Stomach (tissue), 9 donors: ENCODE measurements around the gene BLVRA. TPM values are rescaled to one million over a fixed set of nuclear protein-coding genes. Genes with fewer than 3 reads are reported as not detected.

Source experiments
- DNase-seq, 2 donors: peaks; one replicate each; pipeline versions ENCODE4 v3.0.0 to v3.0.0-alpha.2; 2013 to 2019
- H3K27ac ChIP-seq, 5 donors: fragments of 200-600 bp in 4 of 5; sonication (generic) in 4 of 5; one replicate each; pipeline ENCODE4 v1.5.1; 2013 to 2019; ENCODE audit warnings: mild to moderate bottlenecking in 1 of 5, moderate library complexity in 1 of 5
- H3K27me3 ChIP-seq, 3 donors: fragments of 200-600 bp; sonication (generic); one replicate each; pipeline ENCODE4 v1.5.1; 2017 to 2019; ENCODE audit warnings: mixed run types in 1 of 3
- H3K36me3 ChIP-seq, 4 donors: fragments of 200-600 bp; sonication (generic); 1 replicate in 3 of 4; 2 replicates in 1 of 4; pipeline ENCODE4 v1.5.1; 2016 to 2019
- H3K4me1 ChIP-seq, 4 donors: fragments of 200-600 bp; sonication (generic); one replicate each; pipeline ENCODE4 v1.5.1; 2016 to 2019
- H3K4me3 ChIP-seq, 4 donors: fragments of 200-600 bp; sonication (generic) in 3 of 4; one replicate each; pipeline ENCODE4 v1.5.1; 2016 to 2019; ENCODE audit warnings: mild to moderate bottlenecking in 1 of 4
- H3K9me3 ChIP-seq, 4 donors: fragments of 200-600 bp; sonication (generic); one replicate each; pipeline ENCODE4 v1.5.1; 2016 to 2019
- CTCF ChIP-seq, 7 experiments: fragments of 450-650 bp in 4 of 7; fragments of 200-600 bp in 3 of 7; sonication (generic) in 3 of 7; IDR thresholded peaks; one replicate each; pipeline ENCODE4 v1.5.1; 2016 to 2019; ENCODE audit warnings: antibody characterized with exemption in 7 of 7, control low read depth in 2 of 7, mild to moderate bottlenecking in 1 of 7
- EP300 ChIP-seq: sonication (generic); formaldehyde crosslinking; IDR thresholded peaks from one replicate; pipeline ENCODE4 v1.6.1; 2017; ENCODE audit warnings: antibody characterized with exemption
- POLR2A ChIP-seq, 4 donors: fragments of 450-650 bp; IDR thresholded peaks; one replicate each; pipeline ENCODE4 v1.6.1; 2016; ENCODE audit warnings: antibody characterized with exemption in 4 of 4, control low read depth in 2 of 4, mild to moderate bottlenecking in 1 of 4, moderate library complexity in 1 of 4
- POLR2AphosphoS5 ChIP-seq, 3 donors: sonication (generic); formaldehyde crosslinking; IDR thresholded peaks; one replicate each; pipeline ENCODE4 v1.6.1; 2016; ENCODE audit warnings: antibody characterized with exemption in 3 of 3
- WGBS, 5 donors: extraction: QIAGEN DNeasy Blood & Tissue Kit in 3 of 5; methylation state at CpG; one replicate each; pipeline versions ENCODE4 v1.1.5 to v1.1.7; 2013 to 2018; 5-methylcytosine and 5-hydroxymethylcytosine counted together
- intact Hi-C: fragments of 100-400 bp; cut with DNase I; formaldehyde crosslinking; loops from one replicate; pipeline ENCODE4 v1.15.1; 2023; ENCODE audit warnings: low total_unique reads
- polyA plus RNA-seq, 3 donors: library from polyadenylated mRNA; stranded (reverse); fragments of 200-250 nt; gene quantifications; one replicate each; pipeline ENCODE4 v1.2.3, GENCODE V29; 2013
- total RNA-seq, 5 donors: library from RNA; depleted of rRNA; stranded (reverse); fragments of >200 nt; gene quantifications; one replicate each; pipeline versions ENCODE4 v1.1.0 to v1.2.3, GENCODE V29; 2014 to 2016
- donor health status: healthy with polysubstance abuse.
- donor health status: Bipolar disorder and iron deficiency.
- donor health status: healthy.

Gene BLVRA
- total and polyA plus RNA-seq, 8 donors: 15.2 to 67.1 (median 46.4) TPM

- Histone ChIP-seq H3K4me1 (peaks cover 0 to 4% (median under 1%) of the 10 kb centered on the region in 4 donors), H3K27ac (no peak overlapping the region), H3K36me3 (no peaks in the 10 kb centered on the region), H3K27me3 (no peaks in the 10 kb centered on the region), H3K9me3 (no peaks in the 10 kb centered on the region), H3K4me3 (no peak overlapping the region)
- intact Hi-C loops: no loop called here
- DNase-seq: no peak
- TF ChIP-seq EP300 (no peak), POLR2A (IDR thresholded peaks at IDR 0.05) (no peak), POLR2AphosphoS5 (IDR thresholded peaks at IDR 0.05) (no peak), CTCF (IDR thresholded peaks at IDR 0.05) (no peak)
- WGBS, 5 donors: 89 to 95% (median 92%) methylated on average over 1 of the region's 1 CpG
These were observed 23.1 kb upstream of the BLVRA start for GRCh38 chr7:43735403-43735801.

- Histone ChIP-seq H3K4me3 (no peak overlapping the region), H3K4me1 (peaks cover 0 to 4% (median 0%) of the 10 kb centered on the region in 4 donors), H3K36me3 (no peaks in the 10 kb centered on the region), H3K9me3 (no peaks in the 10 kb centered on the region), H3K27ac (no peak overlapping the region), H3K27me3 (no peaks in the 10 kb centered on the region)
- WGBS, 5 donors: 37 to 68% (median 46%) methylated on average over 2 of the region's 2 CpGs
- intact Hi-C loops: no loop called here
- TF ChIP-seq EP300: no peak
- no peak for TF ChIP-seq CTCF (IDR thresholded peaks at IDR 0.05)
- TF ChIP-seq POLR2AphosphoS5 (IDR thresholded peaks at IDR 0.05): no peak
- TF ChIP-seq POLR2A (IDR thresholded peaks at IDR 0.05): no peak
- DNase-seq: no peak
These were observed 22.5 kb upstream of the BLVRA start for GRCh38 chr7:43735802-43736603.

- Histone ChIP-seq H3K4me3 (no peak overlapping the region), H3K9me3 (no peaks in the 10 kb centered on the region), H3K4me1 (peaks cover 0 to 4% (median 0%) of the 10 kb centered on the region in 4 donors), H3K27ac (no peak overlapping the region), H3K36me3 (no peaks in the 10 kb centered on the region), H3K27me3 (no peaks in the 10 kb centered on the region)
- 93 to 100% (median 95%) methylated on average over 2 to 6 of the region's 6 CpGs for WGBS, 5 donors
- TF ChIP-seq POLR2AphosphoS5 (IDR thresholded peaks at IDR 0.05) (no peak), POLR2A (IDR thresholded peaks at IDR 0.05) (no peak), CTCF (IDR thresholded peaks at IDR 0.05) (no peak), EP300 (no peak)
- no peak for DNase-seq
- intact Hi-C loops: no loop called here
These were observed 20.9 kb upstream of the BLVRA start for GRCh38 chr7:43737467-43738127.

- no peaks in the 10 kb centered on the region for H3K27me3 ChIP-seq
- no peaks in the 10 kb centered on the region for H3K4me1 ChIP-seq
- H3K27ac ChIP-seq: no peak overlapping the region
- TF ChIP-seq POLR2A (IDR thresholded peaks at IDR 0.05) (no peak), POLR2AphosphoS5 (IDR thresholded peaks at IDR 0.05) (no peak), EP300 (no peak)
- H3K4me3 ChIP-seq: no peak overlapping the region
- no peak for DNase-seq
- intact Hi-C loops: no loop called here
- no peaks in the 10 kb centered on the region for H3K36me3 ChIP-seq
- H3K9me3 ChIP-seq: no peaks in the 10 kb centered on the region
These were observed 15.8 kb upstream of the BLVRA start for GRCh38 chr7:43742692-43743091.
